ENCODE measurements around the gene POU6F2. TPM values are rescaled to one million over a fixed set of nuclear protein-coding genes. Genes with fewer than 3 reads are reported as not detected.
"Not testable (repeated sequence)": the region's sequence is repeated elsewhere in the genome, so short reads cannot be mapped to it uniquely, and the experiment has no call there.

POU6F2 gene
- total and polyA plus RNA-seq, 4 experiments from 2014 or later: not detected

- Histone ChIP-seq H3K27me3 (ENCODE audit: insufficient read depth, low read length) (no peaks in the 10 kb centered on the region), H3K36me3 (ENCODE audit: insufficient read depth, low read length) (no peaks in the 10 kb centered on the region), H3K4me3 (ENCODE audit: low read length in 2 of 2) (no peak overlapping the region), H3K27ac (ENCODE audit: low read depth, low read length) (no peak overlapping the region), H3K4me1 (ENCODE audit: insufficient read depth, low read length) (no peaks in the 10 kb centered on the region), H3K9me3 (ENCODE audit: control insufficient read depth in 1 of 2, low read length in 2 of 2) (no peaks in the 10 kb centered on the region)
- Mint-ChIP-seq H3K4me3 (no peak overlapping the region), H3K9me3 (peaks cover 0 to 4% (median 0%) of the 10 kb centered on the region in 8 donors), H3K27ac (no peak overlapping the region), H3K36me3 (no peaks in the 10 kb centered on the region), H3K27me3 (peaks cover 1 to 4% of the 10 kb centered on the region in 2 donors), H3K4me1 (no peaks in the 10 kb centered on the region)
- intact Hi-C loops (cut with micrococcal nuclease): no loop called here
- DNase-seq: no peak
- ChIA-PET POLR2A (ENCODE audit: partially characterized antibody) (no interaction called here), CTCF (ENCODE audit: partially characterized antibody) (no interaction called here)
These were observed 208.4 kb downstream of the POU6F2 start for GRCh38 chr7:39186131-39186530.

GRCh38 chr7:39186671-39187070, 209.0 kb downstream of the POU6F2 start:
- Histone ChIP-seq H3K4me3 (ENCODE audit: low read length in 2 of 2) (no peak overlapping the region), H3K4me1 (ENCODE audit: insufficient read depth, low read length) (no peaks in the 10 kb centered on the region), H3K36me3 (ENCODE audit: insufficient read depth, low read length) (no peaks in the 10 kb centered on the region), H3K27ac (ENCODE audit: low read depth, low read length) (no peak overlapping the region), H3K9me3 (ENCODE audit: control insufficient read depth in 1 of 2, low read length in 2 of 2) (no peaks in the 10 kb centered on the region), H3K27me3 (ENCODE audit: insufficient read depth, low read length) (no peaks in the 10 kb centered on the region)
- no peak overlapping the region for H3K27ac Mint-ChIP-seq
- peaks cover 1 to 4% of the 10 kb centered on the region in 2 donors for H3K27me3 Mint-ChIP-seq
- CTCF ChIA-PET (ENCODE audit: partially characterized antibody): no interaction called here
- no peaks in the 10 kb centered on the region for H3K4me1 Mint-ChIP-seq
- DNase-seq: no peak
- intact Hi-C loops (cut with micrococcal nuclease): no loop called here
- POLR2A ChIA-PET (ENCODE audit: partially characterized antibody): no interaction called here
- H3K36me3 Mint-ChIP-seq: no peaks in the 10 kb centered on the region
- no peak overlapping the region for H3K4me3 Mint-ChIP-seq
- H3K9me3 Mint-ChIP-seq: peaks cover 0 to 4% (median 0%) of the 10 kb centered on the region in 8 donors

- Mint-ChIP-seq H3K4me1 (no peaks in the 10 kb centered on the region), H3K4me3 (no peak overlapping the region), H3K27me3 (peaks cover 3 to 6% of the 10 kb centered on the region in 2 donors), H3K27ac (no peak overlapping the region), H3K9me3 (peaks cover 0 to 4% (median 0%) of the 10 kb centered on the region in 8 donors), H3K36me3 (no peaks in the 10 kb centered on the region)
- ChIA-PET POLR2A (ENCODE audit: partially characterized antibody) (no interaction called here), CTCF (ENCODE audit: partially characterized antibody) (no interaction called here)
- Histone ChIP-seq H3K9me3 (ENCODE audit: control insufficient read depth in 1 of 2, low read length in 2 of 2) (no peaks in the 10 kb centered on the region), H3K27me3 (ENCODE audit: insufficient read depth, low read length) (no peaks in the 10 kb centered on the region), H3K4me1 (ENCODE audit: insufficient read depth, low read length) (no peaks in the 10 kb centered on the region), H3K36me3 (ENCODE audit: insufficient read depth, low read length) (no peaks in the 10 kb centered on the region), H3K27ac (ENCODE audit: low read depth, low read length) (no peak overlapping the region), H3K4me3 (ENCODE audit: low read length in 2 of 2) (no peak overlapping the region)
- intact Hi-C loops (cut with micrococcal nuclease): no loop called here
- no peak for DNase-seq
These were observed 209.4 kb downstream of the POU6F2 start for GRCh38 chr7:39187130-39187529.

- Mint-ChIP-seq H3K9me3 (peaks cover 0 to 4% (median 0%) of the 10 kb centered on the region in 8 donors), H3K36me3 (no peaks in the 10 kb centered on the region), H3K27ac (no peak overlapping the region), H3K27me3 (peaks cover 4% of the 10 kb centered on the region in 2 donors), H3K4me1 (no peaks in the 10 kb centered on the region), H3K4me3 (no peak overlapping the region)
- intact Hi-C loops (cut with micrococcal nuclease): no loop called here
- Histone ChIP-seq H3K27me3 (ENCODE audit: insufficient read depth, low read length) (no peaks in the 10 kb centered on the region), H3K4me1 (ENCODE audit: insufficient read depth, low read length) (no peaks in the 10 kb centered on the region), H3K4me3 (ENCODE audit: low read length in 2 of 2) (no peak overlapping the region), H3K9me3 (ENCODE audit: control insufficient read depth in 1 of 2, low read length in 2 of 2) (no peaks in the 10 kb centered on the region), H3K27ac (ENCODE audit: low read depth, low read length) (no peak overlapping the region), H3K36me3 (ENCODE audit: insufficient read depth, low read length) (no peaks in the 10 kb centered on the region)
- ChIA-PET POLR2A (ENCODE audit: partially characterized antibody) (no interaction called here), CTCF (ENCODE audit: partially characterized antibody) (no interaction called here)
- no peak for DNase-seq
These were observed 214.8 kb downstream of the POU6F2 start for GRCh38 chr7:39192476-39192875.

- DNase-seq; H3K27me3 Mint-ChIP-seq; H3K27ac ChIP-seq (ENCODE audit: low read depth, low read length); intact Hi-C loops (cut with micrococcal nuclease); H3K27ac Mint-ChIP-seq; H3K9me3 ChIP-seq (ENCODE audit: control insufficient read depth in 1 of 2, low read length in 2 of 2); CTCF ChIA-PET (ENCODE audit: partially characterized antibody); H3K4me1 ChIP-seq (ENCODE audit: insufficient read depth, low read length); H3K9me3 Mint-ChIP-seq; H3K4me3 ChIP-seq (ENCODE audit: low read length in 2 of 2); H3K4me3 Mint-ChIP-seq; POLR2A ChIA-PET (ENCODE audit: partially characterized antibody); H3K36me3 ChIP-seq (ENCODE audit: insufficient read depth, low read length); H3K4me1 Mint-ChIP-seq; H3K36me3 Mint-ChIP-seq; H3K27me3 ChIP-seq (ENCODE audit: insufficient read depth, low read length): not testable (repeated sequence)
These were observed 216.7 kb downstream of the POU6F2 start for GRCh38 chr7:39194388-39194787.

GRCh38 chr7:39195967-39196366, 218.3 kb downstream of the POU6F2 start:
- Histone ChIP-seq H3K9me3 (ENCODE audit: control insufficient read depth in 1 of 2, low read length in 2 of 2) (no peaks in the 10 kb centered on the region), H3K36me3 (ENCODE audit: insufficient read depth, low read length) (no peaks in the 10 kb centered on the region), H3K4me3 (ENCODE audit: low read length in 2 of 2) (no peak overlapping the region), H3K27me3 (ENCODE audit: insufficient read depth, low read length) (no peaks in the 10 kb centered on the region), H3K27ac (ENCODE audit: low read depth, low read length) (no peak overlapping the region), H3K4me1 (ENCODE audit: insufficient read depth, low read length) (no peaks in the 10 kb centered on the region)
- Mint-ChIP-seq H3K4me1 (no peaks in the 10 kb centered on the region), H3K9me3 (peaks cover 0 to 2% (median 0%) of the 10 kb centered on the region in 8 donors), H3K27ac (no peak overlapping the region), H3K4me3 (no peak overlapping the region), H3K36me3 (no peaks in the 10 kb centered on the region), H3K27me3 (peaks cover 4% of the 10 kb centered on the region in 2 donors)
- CTCF ChIA-PET (ENCODE audit: partially characterized antibody): no interaction called here
- POLR2A ChIA-PET (ENCODE audit: partially characterized antibody): no interaction called here
- no peak for DNase-seq
- intact Hi-C loops (cut with micrococcal nuclease): no loop called here

- H3K36me3 ChIP-seq (ENCODE audit: insufficient read depth, low read length): no peaks in the 10 kb centered on the region
- H3K27ac ChIP-seq (ENCODE audit: low read depth, low read length): no peak overlapping the region
- intact Hi-C loops (cut with micrococcal nuclease): no loop called here
- H3K4me1 Mint-ChIP-seq: no peaks in the 10 kb centered on the region
- no peak overlapping the region for H3K4me3 Mint-ChIP-seq
- ChIA-PET POLR2A (ENCODE audit: partially characterized antibody) (no interaction called here), CTCF (ENCODE audit: partially characterized antibody) (no interaction called here)
- no peaks in the 10 kb centered on the region for H3K36me3 Mint-ChIP-seq
- no peak overlapping the region for H3K27ac Mint-ChIP-seq
- H3K4me3 ChIP-seq (ENCODE audit: low read length in 2 of 2): no peak overlapping the region
- H3K27me3 Mint-ChIP-seq: no peaks in the 10 kb centered on the region
- H3K27me3 ChIP-seq (ENCODE audit: insufficient read depth, low read length): no peaks in the 10 kb centered on the region
- no peaks in the 10 kb centered on the region for H3K4me1 ChIP-seq (ENCODE audit: insufficient read depth, low read length)
- H3K9me3 ChIP-seq (ENCODE audit: control insufficient read depth in 1 of 2, low read length in 2 of 2): no peaks in the 10 kb centered on the region
- no peak for DNase-seq
- H3K9me3 Mint-ChIP-seq: peaks cover 0 to 2% (median 0%) of the 10 kb centered on the region in 8 donors
These were observed 220.1 kb downstream of the POU6F2 start for GRCh38 chr7:39197831-39198230.

- CTCF ChIA-PET (ENCODE audit: partially characterized antibody): no interaction called here
- POLR2A ChIA-PET (ENCODE audit: partially characterized antibody): no interaction called here
- H3K4me1 ChIP-seq (ENCODE audit: insufficient read depth, low read length): no peaks in the 10 kb centered on the region
These were observed 220.8 kb downstream of the POU6F2 start for GRCh38 chr7:39198556-39198955.

More at GRCh38 chr7:39198556-39198955, 220.8 kb downstream of the POU6F2 start:
- H3K27ac ChIP-seq (ENCODE audit: low read depth, low read length): no peak overlapping the region
- H3K27me3 ChIP-seq (ENCODE audit: insufficient read depth, low read length): no peaks in the 10 kb centered on the region
- Mint-ChIP-seq H3K4me1 (no peaks in the 10 kb centered on the region), H3K36me3 (no peaks in the 10 kb centered on the region), H3K4me3 (no peak overlapping the region), H3K9me3 (peaks cover 0 to 2% (median 0%) of the 10 kb centered on the region in 8 donors), H3K27ac (no peak overlapping the region), H3K27me3 (no peaks in the 10 kb centered on the region)
- no peak for DNase-seq
- intact Hi-C loops (cut with micrococcal nuclease): no loop called here
- no peaks in the 10 kb centered on the region for H3K36me3 ChIP-seq (ENCODE audit: insufficient read depth, low read length)
- no peaks in the 10 kb centered on the region for H3K9me3 ChIP-seq (ENCODE audit: control insufficient read depth in 1 of 2, low read length in 2 of 2)
- no peak overlapping the region for H3K4me3 ChIP-seq (ENCODE audit: low read length in 2 of 2)

All from CD4-positive, alpha-beta memory T cell (primary cell).